ENCODE data around the gene ATP6V1C2. TPM values are rescaled to one million over a fixed set of nuclear protein-coding genes. Genes with fewer than 3 reads are reported as not detected.

ATP6V1C2 gene
- polyA plus RNA-seq, 2 of the 4 experiments (the other 2 are of a cell fraction) = 0.08 to 0.14 TPM

DNA sequence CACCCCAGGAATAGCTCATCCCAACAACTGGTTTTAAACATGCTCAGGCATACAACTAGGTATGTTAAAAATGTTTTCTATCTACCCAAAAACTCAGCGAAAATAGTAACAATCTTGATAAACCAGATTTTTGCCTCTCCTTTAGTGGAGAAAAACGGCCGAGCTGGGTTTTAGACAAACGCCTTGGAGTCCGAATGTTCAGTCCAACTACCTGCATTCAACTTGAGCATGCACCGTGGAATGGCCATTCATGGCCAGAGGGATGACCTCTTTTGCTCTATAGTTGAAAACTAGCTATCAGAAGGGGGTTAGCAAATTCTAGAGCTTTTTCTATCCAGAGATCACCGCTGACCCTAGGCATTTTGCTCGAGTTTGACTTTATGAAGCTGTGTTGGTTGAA, 60.3 kb downstream of the ATP6V1C2 start (continued):
- no peak for TF ChIP-seq MYC (IDR thresholded peaks at IDR 0.05; ENCODE audit: borderline replicate concordance, low read length)
- no peak for TF ChIP-seq HOXB5 (CRISPR knock-in tag; IDR thresholded peaks at IDR 0.05)
- no peak for TF ChIP-seq ZC3H11A (IDR thresholded peaks at IDR 0.05)
- TF ChIP-seq ESRRA (IDR thresholded peaks at IDR 0.05; ENCODE audit: borderline replicate concordance, low read length) = no peak

DNA sequence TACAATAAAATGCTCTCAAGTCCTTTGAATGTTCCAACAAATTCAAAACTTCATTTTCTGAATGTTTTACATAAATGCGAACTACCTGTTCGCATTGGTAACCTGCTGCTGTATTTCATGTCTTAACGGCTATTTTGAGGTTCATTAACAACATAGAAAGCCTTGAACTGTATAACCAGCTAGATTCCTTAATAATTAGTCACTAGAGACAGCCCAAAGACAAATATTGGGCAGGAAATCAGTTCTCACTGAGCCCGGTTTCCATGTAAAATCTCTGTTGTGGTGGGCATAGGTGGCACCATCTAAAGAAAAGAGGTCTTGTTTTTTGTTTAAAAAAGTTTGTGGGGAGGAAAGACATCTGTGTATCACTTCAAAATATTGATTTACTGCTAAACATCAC, 62.0 kb downstream of the ATP6V1C2 start:
- FAIRE-seq = no peak
- DNase-seq (ENCODE audit: low read depth in 1 of 2, low spot score in 1 of 2) = no peak
- Histone ChIP-seq H3K9me3 (no peaks in the 10 kb centered on the region), H3K4me1 (peaks cover 10% of the 10 kb centered on the region; the same call in 2 of the 3 replicates), H3K4me3 (no peak overlapping the region), H3K27ac (no peak overlapping the region), H3K4me2 (no peak overlapping the region)
- ChIA-PET CTCF (interaction anchor here (1.4 kb wide), 1 partner anchor 11 kb away, joined by 3 read pairs; no protein-coding TSS in a partner anchor), POLR2A (no interaction called here)
- TF ChIP-seq, protein P1, sequence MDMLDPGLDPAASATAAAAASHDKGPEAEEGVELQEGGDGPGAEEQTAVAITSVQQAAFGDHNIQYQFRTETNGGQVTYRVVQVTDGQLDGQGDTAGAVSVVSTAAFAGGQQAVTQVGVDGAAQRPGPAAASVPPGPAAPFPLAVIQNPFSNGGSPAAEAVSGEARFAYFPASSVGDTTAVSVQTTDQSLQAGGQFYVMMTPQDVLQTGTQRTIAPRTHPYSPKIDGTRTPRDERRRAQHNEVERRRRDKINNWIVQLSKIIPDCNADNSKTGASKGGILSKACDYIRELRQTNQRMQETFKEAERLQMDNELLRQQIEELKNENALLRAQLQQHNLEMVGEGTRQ (IDR thresholded peaks at IDR 0.05) = no peak
- no peak for TF ChIP-seq RAD21 (conservative IDR thresholded peaks at IDR 0.05 in 1 of 2, IDR thresholded peaks at IDR 0.05 in 1 of 2)
- no peak for TF ChIP-seq RFX5 (IDR thresholded peaks at IDR 0.05)
- no peak for ATAC-seq
- 61% methylated on average over 4 of the region's 4 CpGs for WGBS (ENCODE audit: missing lambda C conversion rate)

DNA sequence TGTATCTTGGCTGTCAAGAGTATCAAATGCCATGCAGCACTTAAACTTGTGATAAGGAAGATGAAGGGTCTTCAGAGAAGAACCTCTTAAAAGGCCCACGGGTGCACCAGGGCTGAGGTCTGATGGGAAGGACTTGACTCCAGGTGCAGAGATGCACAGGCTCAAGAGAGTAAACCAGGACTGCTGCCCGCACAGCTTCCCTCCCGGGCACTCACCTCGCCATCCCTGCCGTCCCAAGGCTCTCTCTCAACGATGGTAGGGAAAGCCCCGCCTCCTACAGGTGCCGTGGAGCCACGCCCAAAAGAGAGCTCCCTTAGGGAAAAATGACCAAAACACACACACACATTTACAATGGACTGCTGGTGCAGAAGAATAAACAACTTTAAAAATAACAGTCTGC, 63.3 kb downstream of the ATP6V1C2 start:
- CTCF ChIA-PET = interaction anchor here (1.2 to 2.0 kb wide), 5 partner anchors 13 to 348 kb away, joined by 3 to 5 read pairs (median 4); a partner anchor contains a TSS
- no peak for ATAC-seq
- Histone ChIP-seq H3K4me2 (no peak overlapping the region), H3K4me3 (no peak overlapping the region), H3K9me3 (no peaks in the 10 kb centered on the region), H3K27ac (no peak overlapping the region), H3K4me1 (peaks cover 10% of the 10 kb centered on the region; the same call in 2 of the 3 replicates)
- WGBS (ENCODE audit: missing lambda C conversion rate) = 87% methylated on average over 9 of the region's 9 CpGs
- TF ChIP-seq, protein P2, sequence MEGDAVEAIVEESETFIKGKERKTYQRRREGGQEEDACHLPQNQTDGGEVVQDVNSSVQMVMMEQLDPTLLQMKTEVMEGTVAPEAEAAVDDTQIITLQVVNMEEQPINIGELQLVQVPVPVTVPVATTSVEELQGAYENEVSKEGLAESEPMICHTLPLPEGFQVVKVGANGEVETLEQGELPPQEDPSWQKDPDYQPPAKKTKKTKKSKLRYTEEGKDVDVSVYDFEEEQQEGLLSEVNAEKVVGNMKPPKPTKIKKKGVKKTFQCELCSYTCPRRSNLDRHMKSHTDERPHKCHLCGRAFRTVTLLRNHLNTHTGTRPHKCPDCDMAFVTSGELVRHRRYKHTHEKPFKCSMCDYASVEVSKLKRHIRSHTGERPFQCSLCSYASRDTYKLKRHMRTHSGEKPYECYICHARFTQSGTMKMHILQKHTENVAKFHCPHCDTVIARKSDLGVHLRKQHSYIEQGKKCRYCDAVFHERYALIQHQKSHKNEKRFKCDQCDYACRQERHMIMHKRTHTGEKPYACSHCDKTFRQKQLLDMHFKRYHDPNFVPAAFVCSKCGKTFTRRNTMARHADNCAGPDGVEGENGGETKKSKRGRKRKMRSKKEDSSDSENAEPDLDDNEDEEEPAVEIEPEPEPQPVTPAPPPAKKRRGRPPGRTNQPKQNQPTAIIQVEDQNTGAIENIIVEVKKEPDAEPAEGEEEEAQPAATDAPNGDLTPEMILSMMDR (IDR thresholded peaks at IDR 0.05) = no peak
- no peak for TF ChIP-seq POLR2AphosphoS2 (conservative IDR thresholded peaks at IDR 0.05; ENCODE audit: low read length)
- TF ChIP-seq KDM5A (IDR thresholded peaks at IDR 0.05) = no peak
- no peak for TF ChIP-seq NFE2L2 (conservative IDR thresholded peaks at IDR 0.05; ENCODE audit: low read length)
- TF ChIP-seq, protein P3, sequence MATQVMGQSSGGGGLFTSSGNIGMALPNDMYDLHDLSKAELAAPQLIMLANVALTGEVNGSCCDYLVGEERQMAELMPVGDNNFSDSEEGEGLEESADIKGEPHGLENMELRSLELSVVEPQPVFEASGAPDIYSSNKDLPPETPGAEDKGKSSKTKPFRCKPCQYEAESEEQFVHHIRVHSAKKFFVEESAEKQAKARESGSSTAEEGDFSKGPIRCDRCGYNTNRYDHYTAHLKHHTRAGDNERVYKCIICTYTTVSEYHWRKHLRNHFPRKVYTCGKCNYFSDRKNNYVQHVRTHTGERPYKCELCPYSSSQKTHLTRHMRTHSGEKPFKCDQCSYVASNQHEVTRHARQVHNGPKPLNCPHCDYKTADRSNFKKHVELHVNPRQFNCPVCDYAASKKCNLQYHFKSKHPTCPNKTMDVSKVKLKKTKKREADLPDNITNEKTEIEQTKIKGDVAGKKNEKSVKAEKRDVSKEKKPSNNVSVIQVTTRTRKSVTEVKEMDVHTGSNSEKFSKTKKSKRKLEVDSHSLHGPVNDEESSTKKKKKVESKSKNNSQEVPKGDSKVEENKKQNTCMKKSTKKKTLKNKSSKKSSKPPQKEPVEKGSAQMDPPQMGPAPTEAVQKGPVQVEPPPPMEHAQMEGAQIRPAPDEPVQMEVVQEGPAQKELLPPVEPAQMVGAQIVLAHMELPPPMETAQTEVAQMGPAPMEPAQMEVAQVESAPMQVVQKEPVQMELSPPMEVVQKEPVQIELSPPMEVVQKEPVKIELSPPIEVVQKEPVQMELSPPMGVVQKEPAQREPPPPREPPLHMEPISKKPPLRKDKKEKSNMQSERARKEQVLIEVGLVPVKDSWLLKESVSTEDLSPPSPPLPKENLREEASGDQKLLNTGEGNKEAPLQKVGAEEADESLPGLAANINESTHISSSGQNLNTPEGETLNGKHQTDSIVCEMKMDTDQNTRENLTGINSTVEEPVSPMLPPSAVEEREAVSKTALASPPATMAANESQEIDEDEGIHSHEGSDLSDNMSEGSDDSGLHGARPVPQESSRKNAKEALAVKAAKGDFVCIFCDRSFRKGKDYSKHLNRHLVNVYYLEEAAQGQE (IDR thresholded peaks at IDR 0.05) = no peak
- no peak for TF ChIP-seq PHF8 (IDR thresholded peaks at IDR 0.05; ENCODE audit: borderline replicate concordance, low read depth)
- DNase-seq (ENCODE audit: low read depth in 1 of 2, low spot score in 1 of 2) = no peak
- FAIRE-seq = no peak
- POLR2A ChIA-PET = no interaction called here

DNA sequence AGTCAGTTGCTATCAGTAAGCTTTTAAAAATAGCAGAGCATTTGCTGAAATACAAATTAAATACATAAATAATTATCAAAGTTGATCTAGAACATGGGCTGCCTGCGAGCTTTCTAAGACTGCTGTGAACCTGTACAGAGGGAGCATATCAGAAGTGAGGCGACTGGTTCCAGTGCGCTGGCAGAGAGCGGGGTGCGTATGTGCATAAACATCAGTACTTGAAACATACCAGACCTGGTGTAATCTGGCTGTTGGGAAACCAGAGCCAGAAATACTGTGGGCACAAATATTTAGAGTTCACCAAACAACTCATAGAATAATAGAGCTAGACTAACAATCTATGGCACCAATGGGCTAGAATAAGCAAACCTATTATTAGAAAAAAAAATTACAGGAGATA, 63.8 kb downstream of the ATP6V1C2 start:
- H3K27ac ChIP-seq = no peak overlapping the region
- no peak for FAIRE-seq
- no peak for ATAC-seq
- H3K4me3 ChIP-seq = no peak overlapping the region
- H3K9me3 ChIP-seq = no peaks in the 10 kb centered on the region
- ChIA-PET CTCF (interaction anchor here (1.2 to 2.0 kb wide), 6 partner anchors 14 to 347 kb away, joined by 3 to 5 read pairs (median 4); a partner anchor contains a TSS), POLR2A (no interaction called here)
- no peak for DNase-seq (ENCODE audit: low read depth in 1 of 2, low spot score in 1 of 2)
- no peak overlapping the region for H3K4me2 ChIP-seq
- WGBS (ENCODE audit: missing lambda C conversion rate) = 89% methylated on average over 5 of the region's 5 CpGs
- H3K4me1 ChIP-seq = peaks cover 10% of the 10 kb centered on the region; the same call in 2 of the 3 replicates
- TF ChIP-seq, protein P4, sequence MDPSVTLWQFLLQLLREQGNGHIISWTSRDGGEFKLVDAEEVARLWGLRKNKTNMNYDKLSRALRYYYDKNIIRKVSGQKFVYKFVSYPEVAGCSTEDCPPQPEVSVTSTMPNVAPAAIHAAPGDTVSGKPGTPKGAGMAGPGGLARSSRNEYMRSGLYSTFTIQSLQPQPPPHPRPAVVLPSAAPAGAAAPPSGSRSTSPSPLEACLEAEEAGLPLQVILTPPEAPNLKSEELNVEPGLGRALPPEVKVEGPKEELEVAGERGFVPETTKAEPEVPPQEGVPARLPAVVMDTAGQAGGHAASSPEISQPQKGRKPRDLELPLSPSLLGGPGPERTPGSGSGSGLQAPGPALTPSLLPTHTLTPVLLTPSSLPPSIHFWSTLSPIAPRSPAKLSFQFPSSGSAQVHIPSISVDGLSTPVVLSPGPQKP (IDR thresholded peaks at IDR 0.05; ENCODE audit: low read depth, low read length) = no peak
- TF ChIP-seq HOXB13 (CRISPR knock-in tag; IDR thresholded peaks at IDR 0.05; ENCODE audit: low read depth) (no peak), HEYL (CRISPR knock-in tag; IDR thresholded peaks at IDR 0.05) (no peak), POLR2AphosphoS2 (conservative IDR thresholded peaks at IDR 0.05; ENCODE audit: low read length) (no peak), RFX5 (IDR thresholded peaks at IDR 0.05) (no peak), HOXB5 (CRISPR knock-in tag; IDR thresholded peaks at IDR 0.05) (no peak)
- TF ChIP-seq, protein P5, sequence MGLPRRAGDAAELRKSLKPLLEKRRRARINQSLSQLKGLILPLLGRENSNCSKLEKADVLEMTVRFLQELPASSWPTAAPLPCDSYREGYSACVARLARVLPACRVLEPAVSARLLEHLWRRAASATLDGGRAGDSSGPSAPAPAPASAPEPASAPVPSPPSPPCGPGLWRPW (IDR thresholded peaks at IDR 0.05) = no peak
- TF ChIP-seq, protein P3 (IDR thresholded peaks at IDR 0.05) = no peak
- TF ChIP-seq, protein P6, sequence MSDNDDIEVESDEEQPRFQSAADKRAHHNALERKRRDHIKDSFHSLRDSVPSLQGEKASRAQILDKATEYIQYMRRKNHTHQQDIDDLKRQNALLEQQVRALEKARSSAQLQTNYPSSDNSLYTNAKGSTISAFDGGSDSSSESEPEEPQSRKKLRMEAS (IDR thresholded peaks at IDR 0.05) = no peak
